KBM-7 (cell line): ENCODE measurements around the gene IGSF22.
"Not testable (repeated sequence)": the region's sequence is repeated elsewhere in the genome, so short reads cannot be mapped to it uniquely, and the experiment has no call there.

Experiments
- DNase-seq: peaks from one replicate; pipeline ENCODE4 v3.0.0-alpha.2; 2015
- in situ Hi-C: fragments of 300-500 bp; cut with MboI; formaldehyde crosslinking; loops from 2 replicates; pipeline ENCODE4 v1.14.3; 2020; ENCODE audit warnings: low sequenced_read_pairs, low pct_unique_long_range_greater_than_20kb, mixed read lengths

The IGSF22 gene

DNA sequence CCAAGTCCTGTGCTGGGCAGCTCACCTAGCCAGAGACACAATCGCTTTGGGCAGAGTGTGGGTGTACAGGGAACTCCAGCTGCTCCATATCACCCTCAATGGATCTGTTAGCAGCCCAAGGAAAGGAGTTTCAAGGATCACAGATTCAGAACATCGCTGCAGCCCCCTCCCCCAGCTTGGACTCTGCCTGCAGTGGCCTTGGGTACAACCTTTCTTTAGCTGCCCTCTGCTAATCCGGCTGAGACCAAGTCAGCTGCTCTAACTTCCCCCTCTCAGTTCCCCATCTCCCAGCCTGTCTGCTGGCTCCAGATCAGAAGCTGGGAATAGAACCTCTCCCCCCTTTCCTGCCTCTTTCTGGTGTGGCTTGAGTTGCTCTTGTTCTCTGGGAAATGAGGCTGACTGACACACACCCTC, 26.1 kb downstream of the IGSF22 start:
- DNase-seq = peak; percentile 32
- in situ Hi-C loops = no loop called here

DNA sequence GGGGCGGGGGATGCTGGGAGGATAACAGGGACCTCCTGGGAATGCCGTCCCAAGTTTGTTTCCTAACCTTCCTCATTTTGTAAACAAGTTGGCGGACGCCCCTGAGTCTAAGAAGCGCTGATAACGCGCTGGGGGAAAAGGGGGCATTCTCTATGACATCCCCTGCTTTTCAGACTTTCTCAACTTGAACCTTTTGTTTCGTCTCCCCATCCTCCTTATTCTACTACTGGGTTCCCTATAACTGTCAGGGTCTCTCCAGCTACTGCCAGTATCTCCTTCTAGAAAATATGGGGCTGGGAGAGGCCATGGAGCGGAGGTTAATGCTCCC, 26.8 kb downstream of the IGSF22 start:
- no peak for DNase-seq
- in situ Hi-C loops = no loop called here

DNA sequence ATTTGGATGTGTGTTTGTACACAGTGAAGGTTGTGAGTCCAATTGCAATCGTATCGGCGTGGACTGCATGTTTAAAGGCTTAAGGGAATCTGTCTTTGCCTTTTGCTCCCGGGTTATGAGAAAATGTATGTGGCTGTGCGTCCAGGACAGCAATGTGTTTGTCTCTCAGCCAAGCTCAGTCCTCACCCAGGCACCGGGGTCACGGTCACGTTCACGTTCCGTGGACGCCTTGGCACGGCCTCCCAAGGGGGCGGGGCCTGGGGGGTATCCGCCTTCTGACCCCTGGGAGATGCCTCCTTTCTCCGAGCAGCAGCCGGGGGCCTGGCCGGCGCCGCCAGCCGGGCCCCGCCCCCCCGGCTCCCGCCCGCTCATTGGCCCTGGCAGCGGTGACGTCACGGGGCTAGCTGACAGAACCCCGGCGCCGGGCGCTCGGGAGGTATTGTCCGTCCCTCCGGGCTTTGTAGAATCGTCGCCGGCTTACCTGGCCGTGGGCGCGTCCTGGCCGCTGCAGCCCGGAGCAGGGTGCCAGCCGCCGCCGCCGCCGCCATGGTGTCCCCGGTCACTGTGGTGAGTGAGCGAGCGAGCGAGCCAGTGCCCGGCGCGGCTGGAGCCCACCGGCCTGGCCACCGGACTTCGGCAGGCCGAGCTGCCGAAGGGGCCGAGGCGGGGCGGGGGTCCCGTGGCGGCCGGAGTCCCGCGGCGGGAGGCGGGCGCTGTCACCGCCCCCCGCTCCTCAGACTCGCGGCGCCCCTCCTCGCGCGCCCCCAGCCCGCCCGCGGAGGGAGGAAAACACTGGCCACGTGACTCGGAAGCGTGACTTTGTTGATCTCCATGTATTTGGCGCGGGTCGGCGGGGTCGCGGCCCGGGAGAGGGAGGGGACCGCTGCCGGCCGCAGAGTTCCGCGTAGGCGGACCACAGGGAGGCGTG, 27.4 kb downstream of the IGSF22 start, which contains the start of gene TMEM86A:
TMEM86A (plus strand) TSS at position 439 of the 928 bp plus-strand sequence; CDS start at position 547, 108 bp downstream.
- peak; percentile 87 for DNase-seq
- in situ Hi-C loops = no loop called here

DNA sequence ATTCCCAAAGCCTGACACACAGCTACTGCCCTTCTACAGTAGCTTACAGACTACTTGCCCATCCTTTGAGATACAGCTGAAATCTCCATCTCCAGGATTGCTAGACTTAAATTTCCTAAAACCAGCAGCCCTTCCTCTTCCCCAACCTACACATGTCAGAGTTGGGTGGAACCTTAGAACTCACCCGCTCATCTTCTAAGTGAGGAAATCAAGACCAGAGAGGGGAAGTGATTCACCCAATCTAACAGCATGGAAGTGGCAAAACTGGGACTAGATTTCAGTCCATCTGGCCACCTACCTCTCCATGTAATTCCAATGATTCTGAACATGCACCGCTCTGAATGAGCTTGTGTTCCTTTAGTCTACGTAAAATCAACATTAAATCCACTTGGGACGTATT, 28.4 kb downstream of the IGSF22 start:
- no peak for DNase-seq
- in situ Hi-C loops = no loop called here

DNA sequence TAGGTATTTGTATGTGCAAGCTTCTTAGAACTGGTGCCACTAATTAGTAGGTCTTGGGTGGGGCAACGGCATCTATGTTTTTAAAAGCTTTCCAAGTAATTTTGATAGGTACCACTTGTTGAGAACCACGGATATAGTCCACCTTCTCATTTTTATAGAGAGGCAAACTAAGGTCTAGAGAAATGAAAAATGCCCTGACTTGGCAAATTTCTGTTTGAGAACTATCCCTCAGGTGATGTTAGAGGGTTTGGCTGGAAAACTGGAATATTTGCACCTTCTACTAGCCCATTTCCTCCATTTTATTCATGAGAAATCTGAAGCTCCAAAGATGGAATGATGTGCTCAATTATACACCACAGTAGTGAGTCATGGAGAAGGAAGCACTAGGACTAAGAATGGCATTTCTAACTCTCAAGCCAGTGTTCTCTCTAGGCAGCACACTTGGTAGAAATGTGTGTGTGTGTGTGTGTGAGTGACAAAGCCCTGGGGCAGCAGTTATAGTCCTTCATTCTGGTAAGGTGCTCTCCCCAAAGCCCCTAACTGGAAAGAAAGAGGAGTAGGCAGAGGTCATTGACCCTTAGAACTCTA, 29.3 kb downstream of the IGSF22 start:
- in situ Hi-C loops = no loop called here
- DNase-seq = no peak

DNA sequence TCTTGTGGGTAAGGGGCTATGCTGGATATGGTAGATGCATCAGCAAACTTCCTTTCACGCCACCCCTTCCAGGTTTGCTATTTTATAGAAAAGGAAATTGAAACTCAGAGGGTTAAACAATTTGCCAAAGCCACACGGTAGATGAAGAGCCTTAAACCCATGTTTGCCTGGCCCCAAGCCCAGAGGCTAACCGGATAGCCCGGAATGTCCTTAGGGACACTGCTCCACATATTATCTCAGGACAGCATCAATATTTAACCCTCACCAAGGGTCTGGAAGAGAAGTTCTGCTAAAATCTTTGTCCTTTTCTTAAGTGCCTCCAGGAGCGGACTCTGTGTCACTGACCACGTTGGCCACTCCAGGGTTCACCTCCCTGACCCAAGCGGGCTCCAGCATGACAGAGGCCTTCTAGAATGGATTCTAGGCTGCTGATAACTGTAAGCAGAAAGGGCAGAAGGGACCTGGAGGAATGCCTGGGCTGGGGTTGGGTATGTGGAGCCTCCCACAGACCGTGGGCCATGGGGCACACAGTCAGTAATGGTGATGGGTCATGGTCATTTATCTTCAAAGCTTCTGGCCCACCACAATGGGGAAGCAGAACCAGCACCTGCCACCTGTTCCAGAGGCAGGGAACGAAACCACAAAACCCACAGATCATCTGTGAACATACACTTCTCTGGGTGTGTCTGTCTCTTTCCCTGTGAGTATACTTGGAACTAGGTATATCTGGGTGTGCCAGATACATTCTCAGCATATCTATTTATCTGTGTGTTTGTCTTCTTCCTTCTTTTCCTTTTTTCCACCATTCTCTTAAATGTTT, 32.8 kb downstream of the IGSF22 start:
- in situ Hi-C loops = no loop called here
- DNase-seq = no peak

DNA sequence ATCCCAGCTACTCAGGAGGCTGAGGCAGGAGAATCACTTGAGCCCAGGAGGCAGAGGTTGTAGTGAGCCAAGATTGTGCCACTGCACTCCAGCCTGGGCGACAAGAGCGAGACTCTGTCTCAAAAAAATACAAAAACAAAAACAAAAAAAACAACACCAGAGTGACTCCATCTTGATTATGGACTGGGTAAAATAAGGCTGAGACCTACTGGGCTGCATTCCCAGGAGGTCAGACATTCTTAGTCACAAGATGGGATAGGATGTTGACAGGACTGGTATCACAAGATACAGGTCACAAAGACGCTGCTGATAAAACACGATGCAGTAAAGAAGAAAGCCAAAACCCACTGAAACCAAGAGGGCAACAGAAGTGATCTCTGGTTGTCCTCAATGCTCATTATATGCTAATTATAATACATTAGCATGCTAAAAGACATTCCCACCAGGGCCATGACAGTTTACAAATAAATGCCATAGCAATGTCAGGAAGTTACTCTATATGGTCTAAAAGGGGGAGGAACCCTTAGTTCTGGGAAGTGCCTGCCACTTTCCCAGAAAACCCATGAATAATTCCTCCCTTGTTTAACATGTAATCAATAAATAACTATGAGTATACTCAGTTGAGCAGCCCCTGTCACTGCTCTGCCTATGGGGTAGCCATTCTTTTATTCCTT, 34.4 kb downstream of the IGSF22 start:
- in situ Hi-C loops, DNase-seq: not testable (repeated sequence)

DNA sequence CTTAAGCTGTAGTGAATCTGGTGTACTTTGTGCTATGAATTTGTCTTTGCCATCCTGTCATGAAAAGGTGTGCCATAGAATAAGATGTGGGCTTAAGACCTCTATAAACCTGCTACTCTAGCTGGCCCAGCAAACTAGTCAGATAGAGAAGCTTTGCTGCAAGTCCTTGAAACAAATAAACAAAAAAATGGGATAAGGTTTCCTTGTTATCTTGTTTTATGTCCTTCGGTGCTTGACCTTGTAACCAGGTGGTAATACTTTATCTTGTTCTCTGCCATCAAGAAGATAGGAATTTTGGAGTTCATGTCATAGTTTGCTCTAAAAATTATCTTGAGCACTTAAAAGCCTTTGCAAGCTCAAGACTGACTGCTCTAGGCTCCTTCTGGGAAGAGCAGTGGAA, 41.7 kb downstream of the IGSF22 start:
- in situ Hi-C loops = no loop called here

DNA sequence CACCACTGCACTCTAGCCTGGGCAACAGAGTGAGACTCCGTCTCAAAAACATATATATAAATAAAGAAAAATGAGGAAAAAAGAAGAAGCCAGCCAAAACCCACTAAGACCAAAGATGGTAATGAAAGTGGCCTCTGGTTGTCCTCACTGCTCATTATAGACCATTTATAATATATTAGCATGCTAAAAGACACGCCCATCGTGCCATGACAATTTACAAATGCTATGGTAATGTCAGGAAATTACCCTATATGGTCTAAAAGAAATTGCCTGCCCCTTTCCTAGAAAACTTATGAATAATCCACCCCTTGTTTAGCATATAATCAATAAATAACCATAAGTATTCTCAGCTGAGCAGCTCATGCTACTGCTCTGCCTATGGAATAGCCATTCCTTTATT, 43.5 kb downstream of the IGSF22 start:
- DNase-seq = no peak
- in situ Hi-C loops = no loop called here

More for the DNA sequence above, 41.7 kb downstream of the IGSF22 start:
- DNase-seq = no peak

DNA sequence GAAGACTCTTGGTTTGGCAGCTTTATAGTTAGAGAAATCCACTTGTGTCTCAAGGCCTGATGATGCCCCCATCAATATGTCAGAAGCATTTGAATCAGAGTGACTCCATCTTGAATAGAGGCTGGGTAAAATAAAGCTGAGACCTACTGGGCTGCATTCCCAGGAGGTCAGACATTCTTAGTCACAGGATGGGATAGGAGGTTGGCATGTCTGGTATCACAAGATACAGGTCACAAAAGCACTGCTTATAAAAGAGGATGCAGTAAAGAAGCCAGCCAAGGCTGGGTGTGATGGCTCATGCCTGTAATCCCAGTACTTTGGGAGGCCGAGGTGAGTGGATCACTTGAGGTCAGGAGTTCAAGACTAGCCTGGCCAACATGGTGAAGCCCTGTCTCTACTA, 44.0 kb downstream of the IGSF22 start:
- in situ Hi-C loops, DNase-seq: not testable (repeated sequence)

DNA sequence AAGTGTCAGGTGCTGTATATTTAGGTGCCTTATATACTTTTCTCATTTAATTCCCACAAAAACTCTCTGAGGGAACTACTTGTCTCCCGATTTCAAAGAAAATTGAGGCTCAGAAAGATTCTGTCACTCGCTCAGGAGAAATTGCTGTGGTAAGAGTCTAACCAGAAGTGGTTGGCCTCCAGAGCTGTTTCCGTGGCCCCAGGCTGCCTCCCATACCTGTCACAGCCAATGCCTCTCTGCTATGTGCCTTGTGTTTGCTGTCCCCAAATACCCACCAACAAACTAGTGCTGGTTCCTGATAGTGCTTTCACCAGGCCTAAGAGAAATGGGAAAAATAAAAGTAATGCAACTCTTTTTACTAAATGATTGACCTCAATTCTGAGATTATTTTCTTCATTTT, 48.4 kb downstream of the IGSF22 start:
- in situ Hi-C loops = no loop called here
- DNase-seq = no peak

DNA sequence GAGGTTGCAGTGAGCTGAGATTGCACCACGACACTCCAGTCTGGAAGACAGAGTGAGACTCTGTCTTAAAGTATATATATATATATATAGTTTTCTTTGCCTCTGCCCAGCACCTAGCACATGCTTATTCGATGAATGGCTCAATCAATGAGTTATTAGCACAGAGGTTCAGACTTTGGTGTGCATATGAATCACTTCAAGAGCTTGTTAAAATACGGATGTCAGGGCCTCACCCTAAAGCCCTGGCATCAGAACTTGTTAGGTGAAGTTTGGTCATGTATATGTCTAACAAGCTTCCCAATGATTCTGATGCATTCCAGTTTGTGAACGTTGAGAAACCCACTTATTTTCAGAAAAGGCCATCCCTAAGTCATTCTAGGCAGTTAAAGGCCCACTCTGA, 49.2 kb downstream of the IGSF22 start:
- no peak for DNase-seq
- in situ Hi-C loops = no loop called here

DNA sequence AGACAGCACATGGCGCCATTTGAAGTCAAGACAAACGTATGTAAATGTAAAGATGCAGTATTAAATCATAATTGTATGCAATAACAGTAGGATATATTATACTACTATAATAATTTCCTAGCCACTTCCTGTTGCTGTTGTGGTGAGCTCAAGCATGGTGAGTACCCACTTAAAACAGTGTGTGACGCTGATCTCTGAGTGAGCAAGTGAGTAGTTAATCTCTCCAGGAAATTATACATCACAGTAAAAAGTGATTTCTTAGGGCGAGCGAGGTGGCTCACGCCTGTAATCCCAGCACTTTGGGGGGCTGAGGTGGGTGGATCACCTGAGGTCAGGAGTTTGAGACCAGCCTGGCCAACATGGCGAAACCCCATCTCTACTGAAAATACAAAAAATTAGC, 53.8 kb downstream of the IGSF22 start:
- in situ Hi-C loops = not testable (repeated sequence)
- DNase-seq = peak; percentile 13

DNA sequence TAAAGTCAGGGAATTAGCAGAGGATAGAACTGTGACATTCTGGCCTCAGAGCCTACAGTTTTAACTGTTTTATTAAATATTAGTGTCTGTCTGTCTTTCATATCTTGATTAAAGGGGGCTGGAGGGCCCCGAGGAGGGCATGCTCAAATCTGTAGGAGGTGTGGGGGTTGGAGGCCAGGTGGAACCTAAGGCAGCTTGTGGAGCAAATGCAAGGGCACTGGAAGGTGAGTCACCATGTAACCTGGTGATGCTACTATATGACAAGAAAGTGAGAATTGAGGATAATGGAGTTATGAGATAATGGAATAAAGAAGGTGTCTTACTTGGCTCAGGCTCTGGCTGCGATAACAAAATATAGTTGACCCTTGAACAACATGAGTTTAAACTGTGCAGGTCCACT, 54.7 kb downstream of the IGSF22 start:
- in situ Hi-C loops = no loop called here
- no peak for DNase-seq

DNA sequence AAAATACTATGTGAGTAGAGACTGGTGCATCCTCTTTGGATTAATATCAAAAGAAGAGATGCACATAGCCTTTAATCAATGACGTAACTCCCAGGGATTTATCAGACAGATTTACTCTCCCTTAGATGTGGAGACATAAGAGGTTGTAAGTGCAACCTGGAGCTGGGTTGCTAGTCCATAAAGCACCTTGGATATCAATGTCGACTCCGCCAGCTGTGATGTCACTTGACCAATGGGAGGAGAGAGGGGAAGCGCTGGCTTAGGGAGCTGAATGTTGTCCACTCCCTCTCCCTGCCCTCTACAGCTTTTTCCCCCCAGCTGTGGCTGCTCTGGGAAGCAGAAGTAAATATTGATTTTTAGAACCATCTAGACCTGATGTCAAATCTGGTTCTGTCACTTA, 56.3 kb downstream of the IGSF22 start:
- peak; percentile 15 for DNase-seq

DNA sequence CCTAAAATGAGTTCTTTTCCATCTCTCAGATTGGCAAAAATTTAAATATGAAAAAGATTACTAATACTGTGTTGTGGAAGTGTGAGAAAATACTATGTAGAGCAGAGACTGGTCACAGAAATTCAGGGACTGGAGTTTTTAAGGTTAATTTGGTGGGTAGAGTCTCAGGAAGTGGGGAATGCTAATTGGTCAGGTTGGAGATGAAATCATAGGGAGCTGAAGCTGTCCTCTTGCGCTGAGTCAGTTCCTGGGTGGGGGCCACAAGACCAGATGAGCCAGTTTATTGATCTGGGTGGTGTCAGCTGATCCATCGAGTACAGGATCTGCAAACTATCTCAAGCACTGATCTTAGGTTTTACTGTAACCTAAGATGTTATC, 56.8 kb downstream of the IGSF22 start:
- in situ Hi-C loops = no loop called here

More for the DNA sequence above, 56.3 kb downstream of the IGSF22 start:
- in situ Hi-C loops = no loop called here

DNA sequence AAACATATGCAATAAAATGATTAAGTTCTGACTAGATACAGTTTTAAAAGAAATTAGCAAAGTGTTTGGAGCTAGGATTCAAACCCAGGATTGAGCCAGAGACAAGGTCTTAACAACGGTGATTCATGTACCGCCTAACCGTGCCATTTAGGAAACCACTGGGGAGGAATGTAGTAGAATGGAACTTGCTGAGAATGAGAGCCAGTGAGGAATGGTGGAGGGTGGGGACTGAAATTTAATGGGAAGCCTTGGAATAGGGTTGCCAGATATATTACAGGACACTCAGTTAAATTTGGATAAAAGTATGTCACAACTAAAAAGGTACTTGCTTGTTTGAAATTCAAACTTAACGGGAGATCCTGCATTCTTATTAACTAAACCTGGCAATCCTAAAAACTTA, 57.9 kb downstream of the IGSF22 start:
- in situ Hi-C loops = no loop called here
- DNase-seq = no peak

More for the DNA sequence above, 56.8 kb downstream of the IGSF22 start:
- no peak for DNase-seq

DNA sequence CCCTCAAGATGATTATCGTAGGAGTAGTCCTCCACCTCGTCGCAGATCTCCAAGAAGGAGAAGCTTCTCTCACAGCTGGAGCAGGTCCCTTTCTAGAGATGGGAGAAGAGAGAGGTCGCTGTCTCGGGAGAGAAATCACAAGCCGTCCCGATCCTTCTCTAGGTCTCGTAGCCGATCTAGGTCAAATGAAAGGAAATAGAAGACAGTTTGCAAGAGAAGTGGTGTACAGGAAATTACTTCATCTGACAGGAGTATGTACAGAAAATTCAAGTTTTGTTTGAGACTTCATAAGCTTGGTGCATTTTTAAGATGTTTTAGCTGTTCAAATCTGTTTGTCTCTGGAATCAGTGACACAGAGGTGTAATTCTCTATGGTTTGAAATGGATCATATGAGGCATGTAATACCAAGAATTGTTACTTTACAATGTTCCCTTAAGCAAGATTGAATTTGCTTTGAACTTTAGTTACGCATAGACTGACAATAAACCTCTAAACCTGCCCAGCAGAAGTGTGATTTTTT, 60.6 kb downstream of the IGSF22 start:
- in situ Hi-C loops = not testable (repeated sequence)

DNA sequence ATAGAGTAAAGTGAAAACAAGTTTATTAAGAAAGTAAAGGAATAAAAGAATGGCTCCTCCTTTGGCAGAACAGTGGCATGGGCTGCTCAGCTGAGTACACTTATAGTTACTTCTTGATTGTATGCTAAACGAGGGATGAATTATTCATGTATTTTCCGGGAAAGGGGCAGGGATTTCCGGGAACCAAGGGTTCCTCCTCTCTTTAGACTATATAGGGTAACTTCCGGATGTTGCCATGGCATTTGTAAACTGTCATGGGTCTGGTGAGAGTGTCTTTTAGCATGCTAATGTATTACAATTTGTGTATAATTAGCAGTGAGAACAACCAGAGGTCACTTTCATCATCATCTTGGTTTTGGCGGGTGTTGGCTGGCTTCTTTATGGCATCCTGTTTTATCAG, 68.3 kb downstream of the IGSF22 start:
- DNase-seq = no peak
- in situ Hi-C loops = no loop called here

More for the DNA sequence above, 60.6 kb downstream of the IGSF22 start:
- not testable (repeated sequence) for DNase-seq
